GM18907 (cell line): ENCODE measurements around the gene USP36.

Experiments used
- ATAC-seq: cut with Tn5 transposase; IDR thresholded peaks from one replicate; pipeline ENCODE4 v1.9.1; 2021; ENCODE audit warnings: mild to moderate bottlenecking, moderate library complexity; ENCODE audit not compliant: unreplicated experiment

USP36 gene

GRCh38 chr17:78747488-78747887 is 93.1 kb downstream of the USP36 start:
- peak; percentile 3 for ATAC-seq

- no peak for ATAC-seq
Observed at GRCh38 chr17:78746949-78747269, 93.7 kb downstream of the USP36 start.

GRCh38 chr17:78746263-78746948 is 94.2 kb downstream of the USP36 start:
- ATAC-seq, result no peak
